ENCODE results near the gene UROC1. TPM values are rescaled to one million over a fixed set of nuclear protein-coding genes. Genes with fewer than 3 reads are reported as not detected.

Gene UROC1
- polyA plus RNA-seq (ENCODE audit: insufficient read length in 4 of 4): under 1 TPM; 0.07 to 0.14 (median 0.10) TPM

- DNase-seq (ENCODE audit: low read depth in 4 of 4, low spot score in 3 of 4): no peak
These were observed at the start of gene UROC1 for GRCh38 chr3:126517291-126517951. Gene UROC1 (minus strand): TSS chr3:126517773. CDS start chr3:126517719, 54 bp downstream.

GRCh38 chr3:126562737-126563276 is 45.2 kb upstream of the UROC1 start:
- DNase-seq (ENCODE audit: low read depth in 4 of 4, low spot score in 3 of 4): no peak

GRCh38 chr3:126558336-126559071 is 40.9 kb upstream of the UROC1 start, which contains the start of gene C3orf22:
Gene C3orf22 (minus strand): TSS chr3:126558932. CDS start chr3:126553390, 5,542 bp downstream.
- no peak for DNase-seq (ENCODE audit: low read depth in 4 of 4, low spot score in 3 of 4)

GRCh38 chr3:126557761-126558160 is 40.2 kb upstream of the UROC1 start:
- DNase-seq (ENCODE audit: low read depth in 4 of 4, low spot score in 3 of 4): no peak

DNA sequence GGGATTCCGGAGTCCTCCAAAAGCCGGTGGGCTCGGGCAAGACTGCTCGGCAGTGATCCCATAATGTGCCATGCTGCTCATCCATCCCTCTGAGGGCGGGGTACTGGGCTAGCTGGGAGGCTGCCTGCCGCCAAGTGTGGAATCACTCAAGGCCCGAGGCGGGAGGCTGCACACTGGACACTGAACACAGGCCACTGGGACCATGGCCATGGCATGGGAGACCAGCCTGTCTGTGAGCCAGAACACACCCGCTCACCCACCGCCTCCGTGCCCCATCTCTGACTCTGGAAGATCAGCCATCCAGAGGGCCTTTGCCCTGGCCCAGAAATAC is 39.8 kb upstream of the UROC1 start:
- no peak for DNase-seq (ENCODE audit: low read depth in 4 of 4, low spot score in 3 of 4)

DNA sequence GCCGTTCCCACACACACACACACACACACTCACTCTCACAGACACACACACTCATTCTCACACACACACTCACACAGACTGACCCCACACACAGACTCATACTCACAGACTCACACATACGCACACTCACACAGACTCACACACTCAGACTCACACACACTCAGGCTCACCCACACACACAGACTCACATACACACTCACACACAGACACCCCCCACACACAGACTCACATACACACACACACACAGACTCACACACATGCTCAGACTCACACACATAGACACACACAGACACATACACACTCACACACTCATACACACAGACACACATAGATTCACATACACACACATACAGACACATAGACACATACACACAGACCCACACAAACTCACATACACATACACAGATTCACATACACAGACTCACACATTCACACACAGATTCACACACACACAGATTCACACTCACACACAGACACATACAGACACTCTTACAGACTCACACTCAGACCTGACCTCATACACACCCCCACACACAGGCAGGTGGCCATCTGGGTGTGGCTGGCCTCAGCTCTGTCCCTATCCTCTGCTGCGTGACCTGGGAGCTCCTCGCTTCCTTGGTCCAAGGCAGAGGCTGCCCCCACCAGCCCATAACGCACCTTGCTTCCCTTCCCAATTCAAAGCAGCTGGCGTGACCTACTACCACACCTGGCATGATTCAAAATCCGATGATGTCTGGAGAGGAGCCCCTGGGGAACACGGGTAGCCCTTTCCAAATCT is 39.3 kb upstream of the UROC1 start:
- no peak for DNase-seq (ENCODE audit: low read depth in 4 of 4, low spot score in 3 of 4)

GRCh38 chr3:126555795-126556636 is 38.4 kb upstream of the UROC1 start:
- no peak for DNase-seq (ENCODE audit: low read depth in 4 of 4, low spot score in 3 of 4)

GRCh38 chr3:126554560-126555525 is 37.3 kb upstream of the UROC1 start:
- no peak for DNase-seq (ENCODE audit: low read depth in 4 of 4, low spot score in 3 of 4)

- DNase-seq (ENCODE audit: low read depth in 4 of 4, low spot score in 3 of 4): no peak
These were observed 35.9 kb upstream of the UROC1 start for GRCh38 chr3:126553284-126554084.

DNA sequence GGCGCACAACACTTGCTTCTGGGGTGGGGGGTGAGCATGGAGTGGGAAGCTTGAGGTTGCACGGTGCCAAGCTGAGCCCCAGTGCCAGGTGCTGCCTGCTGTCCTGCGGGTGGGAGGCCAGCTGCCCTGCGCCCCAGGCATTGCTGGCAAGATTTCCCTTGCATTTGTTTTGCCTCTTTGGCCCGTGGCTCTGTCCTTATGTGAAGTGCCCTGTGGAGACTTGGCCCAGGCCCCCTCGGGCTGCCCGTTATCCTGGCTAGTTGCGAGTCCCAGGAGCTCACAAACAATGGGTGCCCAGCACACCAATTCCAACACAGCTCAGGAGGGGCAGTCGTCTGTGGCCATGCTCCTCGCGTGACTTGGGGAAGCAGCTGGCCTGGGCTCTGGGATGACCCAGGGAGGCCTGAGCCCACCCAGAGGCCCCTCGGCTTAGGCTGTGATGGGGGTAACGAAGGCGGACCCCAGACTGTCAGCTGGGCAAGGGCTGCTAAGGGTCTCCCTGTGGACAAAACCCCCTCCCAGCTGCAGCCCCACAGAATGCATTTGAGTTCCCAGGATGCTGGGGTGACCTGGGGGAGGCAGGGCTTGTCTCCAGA is 35.2 kb upstream of the UROC1 start:
- DNase-seq (ENCODE audit: low read depth in 4 of 4, low spot score in 3 of 4): no peak

DNA sequence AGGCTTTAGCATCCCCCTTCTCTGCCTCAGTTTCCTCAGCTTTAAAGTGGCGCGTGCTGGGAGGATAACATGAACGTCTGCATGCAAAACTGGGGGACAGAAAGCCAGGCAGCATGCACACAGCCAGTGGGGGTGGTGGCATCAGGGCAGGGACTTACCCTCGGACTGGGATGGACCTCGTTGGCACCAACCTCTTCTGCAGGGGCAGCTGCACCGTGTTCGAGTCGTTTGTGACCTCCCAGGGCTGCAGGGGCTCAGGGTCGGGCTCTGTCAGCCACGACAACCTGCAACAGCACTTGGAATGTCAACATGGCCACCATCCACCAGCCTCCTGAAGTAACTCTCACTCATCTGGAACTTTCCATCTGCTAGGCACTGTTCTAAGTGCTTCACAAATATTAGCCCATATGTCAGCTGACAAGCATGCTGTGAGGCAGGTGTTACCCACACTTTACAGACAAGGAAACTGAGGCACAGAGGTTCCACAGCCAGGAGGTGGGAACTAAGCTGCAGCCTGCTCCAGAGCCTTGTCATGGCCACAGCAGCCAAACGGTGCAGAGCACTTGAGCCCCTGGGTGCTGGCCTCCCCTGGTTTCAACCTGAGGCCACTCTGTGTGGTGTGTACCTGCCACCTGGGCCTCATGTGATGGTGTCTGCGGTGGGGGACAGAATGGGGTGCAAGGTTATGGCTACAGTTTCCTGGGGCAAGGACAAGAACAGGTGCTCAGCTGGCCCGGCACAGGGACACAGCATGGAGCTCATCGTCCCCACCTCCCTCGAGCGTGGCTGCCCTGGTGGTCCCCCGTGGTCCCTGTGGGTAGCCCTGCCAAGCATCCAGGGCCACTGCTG is 34.5 kb upstream of the UROC1 start:
- DNase-seq (ENCODE audit: low read depth in 4 of 4, low spot score in 3 of 4): no peak

DNA sequence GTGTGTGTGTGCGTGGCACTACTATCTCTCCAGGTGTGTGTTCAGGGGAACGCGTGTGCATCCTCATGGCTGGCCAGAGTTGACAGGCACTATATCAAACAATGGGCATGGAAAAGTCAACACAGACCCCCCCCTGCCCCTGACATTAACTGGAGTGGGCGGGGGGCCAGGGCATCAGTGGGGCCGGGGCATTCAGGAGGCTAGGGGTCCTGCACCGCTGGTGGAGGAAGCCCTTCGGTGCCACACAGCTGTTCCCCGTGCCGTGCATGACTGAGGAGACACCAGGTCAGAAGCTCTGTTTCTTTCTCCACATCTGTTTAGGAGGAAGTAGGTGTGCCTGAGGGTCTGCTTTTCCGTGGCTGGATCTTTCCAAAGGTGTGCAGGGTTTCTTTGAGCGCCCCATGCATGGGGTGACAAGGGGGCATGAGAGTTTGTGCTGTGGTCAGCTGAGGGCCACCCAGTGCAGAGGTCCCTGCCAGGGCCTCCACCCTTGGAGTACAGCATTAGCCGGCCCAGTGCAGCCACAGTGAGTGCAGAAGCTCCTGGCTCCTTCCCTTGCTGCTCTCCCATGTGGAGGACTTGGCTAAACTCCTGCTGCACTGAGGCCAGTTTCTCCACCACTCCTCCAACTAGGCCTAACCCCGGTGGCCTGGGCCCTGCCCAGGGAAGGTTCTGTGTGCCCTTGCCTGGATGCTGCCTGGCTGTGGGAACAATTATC is 33.7 kb upstream of the UROC1 start:
- no peak for DNase-seq (ENCODE audit: low read depth in 4 of 4, low spot score in 3 of 4)

GRCh38 chr3:126550488-126551051 is 33.0 kb upstream of the UROC1 start:
- no peak for DNase-seq (ENCODE audit: low read depth in 4 of 4, low spot score in 3 of 4)

DNA sequence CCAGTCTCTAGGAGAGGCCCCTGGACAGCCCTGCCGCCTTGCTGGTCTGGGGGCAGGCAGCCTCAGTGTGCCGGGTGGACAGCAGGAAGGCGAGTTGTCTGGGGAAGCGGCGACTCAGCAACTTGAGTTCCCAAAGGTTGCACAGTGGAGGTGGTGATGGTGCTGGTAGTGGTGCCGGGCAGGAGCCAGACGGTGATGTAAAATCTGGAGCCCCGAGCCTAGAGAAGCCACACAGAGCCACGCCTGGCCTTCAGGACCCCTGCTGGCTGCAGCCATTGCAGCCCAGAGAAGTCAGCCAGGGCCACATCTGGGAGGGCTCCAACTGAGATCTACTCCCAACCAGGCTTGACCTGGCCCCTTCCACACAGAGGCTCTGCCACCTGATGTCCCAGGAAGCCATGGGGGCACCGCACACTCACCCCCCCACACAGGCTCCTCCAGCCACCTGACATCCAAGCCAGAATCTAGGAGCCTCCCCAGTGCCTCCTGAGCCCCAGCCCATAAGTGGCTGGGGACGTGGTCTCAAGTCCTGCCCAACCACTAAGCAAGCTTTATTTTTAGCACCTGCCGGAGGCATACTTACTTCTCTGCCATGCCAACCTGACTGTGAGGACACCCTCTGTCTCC is 32.4 kb upstream of the UROC1 start:
- no peak for DNase-seq (ENCODE audit: low read depth in 4 of 4, low spot score in 3 of 4)
